Mesenchymal stem cell (in vitro differentiated cells and primary cell): Measurements from ENCODE around the gene BBIP1.

Experiments used
- DNase-seq: peaks from one replicate; pipeline ENCODE4 v3.0.0-alpha.2; 2013
- H2AFZ ChIP-seq: one replicate; pipeline ENCODE4 v1.6.1; 2013; ENCODE audit warnings: low read depth, mild to moderate bottlenecking, control low read depth, inconsistent platforms, low read length, moderate library complexity
- H2AK5ac ChIP-seq: 2 replicates; pipeline ENCODE4 v1.6.1; 2013; ENCODE audit warnings: low read length, moderate library complexity, mild to moderate bottlenecking, inconsistent platforms; ENCODE audit not compliant: severe bottlenecking
- H2BK120ac ChIP-seq: one replicate; pipeline ENCODE4 v1.6.1; 2013; ENCODE audit warnings: low read depth, mild to moderate bottlenecking, inconsistent platforms, low read length, moderate library complexity
- H2BK12ac ChIP-seq, 2 experiments: one replicate each; pipeline ENCODE4 v1.6.1; 2013; ENCODE audit warnings: inconsistent platforms in 2 of 2, low read length in 2 of 2, mild to moderate bottlenecking in 2 of 2, moderate library complexity in 2 of 2, control low read depth in 1 of 2
- H2BK15ac ChIP-seq: one replicate; pipeline ENCODE4 v1.6.1; 2013; ENCODE audit warnings: mild to moderate bottlenecking, low read depth, inconsistent platforms; ENCODE audit not compliant: poor library complexity, severe bottlenecking
- H2BK5ac ChIP-seq: 2 replicates; pipeline ENCODE4 v1.6.1; 2013; ENCODE audit warnings: low read depth, mild to moderate bottlenecking, low read length, control low read depth, inconsistent platforms; ENCODE audit not compliant: poor library complexity, severe bottlenecking
- H3K14ac ChIP-seq, 2 experiments: one replicate each; pipeline ENCODE4 v1.6.1; 2013; ENCODE audit warnings: inconsistent platforms in 2 of 2, low read length in 2 of 2, control low read depth in 1 of 2, mild to moderate bottlenecking in 1 of 2, moderate library complexity in 1 of 2
- H3K18ac ChIP-seq, 2 experiments: one replicate each; pipeline ENCODE4 v1.6.1; 2013; ENCODE audit warnings: inconsistent platforms in 2 of 2, low read length in 2 of 2, control low read depth in 1 of 2, low read depth in 1 of 2, mild to moderate bottlenecking in 1 of 2
- H3K23ac ChIP-seq, 2 experiments: one replicate each; pipeline ENCODE4 v1.6.1; 2013; ENCODE audit warnings: inconsistent platforms in 2 of 2, low read length in 2 of 2, mild to moderate bottlenecking in 2 of 2, moderate library complexity in 2 of 2, control low read depth in 1 of 2
- H3K27ac ChIP-seq: 2 replicates; pipeline ENCODE4 v1.5.1; 2013; ENCODE audit warnings: mild to moderate bottlenecking, moderate library complexity, low read length, control low read depth, inconsistent platforms; ENCODE audit not compliant: poor library complexity, severe bottlenecking
- H3K27me3 ChIP-seq, 2 experiments: 2 replicates each; pipeline versions ENCODE4 v1.6.1 to v1.7.0; 2013; ENCODE audit warnings: low read length in 2 of 2, mild to moderate bottlenecking in 2 of 2, moderate library complexity in 2 of 2, control low read depth in 1 of 2, inconsistent platforms in 1 of 2; ENCODE audit not compliant: control insufficient read depth in 1 of 2, insufficient read depth in 1 of 2
- H3K36me3 ChIP-seq, 2 experiments: 2 replicates each; pipeline versions ENCODE4 v1.6.1 to v1.7.0; 2013; ENCODE audit warnings: low read length in 2 of 2, control low read depth in 1 of 2, inconsistent platforms in 1 of 2, low read depth in 1 of 2, mild to moderate bottlenecking in 1 of 2; ENCODE audit not compliant: insufficient read depth in 2 of 2, control insufficient read depth in 1 of 2
- H3K4ac ChIP-seq, 2 experiments: one replicate each; pipeline ENCODE4 v1.6.1; 2013; ENCODE audit warnings: inconsistent platforms in 2 of 2, low read length in 2 of 2, mild to moderate bottlenecking in 2 of 2, moderate library complexity in 2 of 2, control low read depth in 1 of 2, low read depth in 1 of 2
- H3K4me1 ChIP-seq: 2 replicates; pipeline ENCODE4 v1.6.1; 2013; ENCODE audit warnings: low read depth, low read length, control low read depth; ENCODE audit not compliant: control insufficient read depth, insufficient read depth
- H3K4me2 ChIP-seq: 2 replicates; pipeline ENCODE4 v1.6.1; 2013; ENCODE audit warnings: low read length, mild to moderate bottlenecking, inconsistent platforms; ENCODE audit not compliant: poor library complexity, severe bottlenecking
- H3K4me3 ChIP-seq, 2 experiments: 2 replicates each; pipeline versions ENCODE4 v1.5.1 to v1.7.0; 2013; ENCODE audit warnings: low read length in 2 of 2, mild to moderate bottlenecking in 2 of 2, control low read depth in 1 of 2, low read depth in 1 of 2; ENCODE audit not compliant: insufficient read depth in 1 of 2
- H3K79me1 ChIP-seq: replicated peaks from 2 replicates; pipeline ENCODE4 v1.6.1; 2013; ENCODE audit warnings: mild to moderate bottlenecking, control low read depth, low read length, inconsistent platforms; ENCODE audit not compliant: poor library complexity, severe bottlenecking
- H3K9ac ChIP-seq: 2 replicates; pipeline ENCODE4 v1.7.0; 2013; ENCODE audit warnings: mild to moderate bottlenecking, low read length, moderate library complexity
- H3K9me3 ChIP-seq: 2 replicates; pipeline ENCODE4 v1.7.0; 2013; ENCODE audit warnings: mild to moderate bottlenecking, low read length; ENCODE audit not compliant: control insufficient read depth
- H4K8ac ChIP-seq: one replicate; pipeline ENCODE4 v1.6.1; 2013; ENCODE audit warnings: inconsistent platforms, mild to moderate bottlenecking, low read length, moderate library complexity
- H4K91ac ChIP-seq: one replicate; pipeline ENCODE4 v1.6.1; 2013; ENCODE audit warnings: mild to moderate bottlenecking, low read length, inconsistent platforms
- WGBS: methylation state at CpG from one replicate; pipeline ENCODE4 v1.1.7; 2013; ENCODE audit warnings: mixed read lengths; 5-methylcytosine and 5-hydroxymethylcytosine counted together

The BBIP1 gene

DNA sequence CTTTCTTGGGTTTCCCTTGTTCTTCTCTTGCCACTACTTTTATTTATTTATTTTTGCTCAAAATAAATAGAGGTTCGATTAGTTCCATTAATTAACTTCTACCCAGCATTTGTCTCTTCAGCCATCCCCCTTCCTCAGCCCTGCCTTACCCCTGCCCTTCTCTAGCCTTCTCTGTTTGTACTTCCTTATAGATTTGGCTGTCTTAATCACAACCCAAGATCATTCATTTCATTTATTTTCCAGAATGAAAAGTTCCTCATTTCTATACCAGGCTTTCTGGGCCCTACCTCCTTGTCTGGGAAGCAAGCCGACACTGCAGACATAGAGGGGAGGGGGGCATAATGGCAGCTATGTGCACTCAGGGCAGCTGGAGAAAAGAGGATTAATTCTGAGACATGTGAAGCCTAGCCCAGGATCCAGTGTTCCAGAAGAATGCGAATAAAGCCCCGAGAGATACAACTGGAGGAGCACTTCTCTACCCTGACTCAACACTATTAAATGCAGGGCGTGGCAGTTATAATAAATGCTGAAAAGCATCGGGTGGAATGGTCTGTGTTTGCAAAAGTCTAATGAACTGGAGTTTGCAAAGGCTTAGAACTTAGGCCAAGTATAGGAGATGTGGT lies 53.7 kb downstream of the BBIP1 start:
- Histone ChIP-seq H3K9me3 (no peaks in the 10 kb centered on the region), H3K4me3 (peak overlapping the region in 1 of 2 experiments; percentile 24), H2BK15ac (no peak overlapping the region), H2BK5ac (no peak overlapping the region), H3K9ac (peak overlapping the region; percentile 72), H3K23ac (no peak overlapping the region), H2AFZ (no peak overlapping the region), H3K4ac (no peak overlapping the region), H2BK120ac (no peak overlapping the region), H3K14ac (no peak overlapping the region), H3K36me3 (no peaks in the 10 kb centered on the region), H3K4me2 (no peak overlapping the region), H2AK5ac (no peak overlapping the region), H4K91ac (no peak overlapping the region), H3K4me1 (no peaks in the 10 kb centered on the region), H3K27ac (no peak overlapping the region), H3K79me1 (no peaks in the 10 kb centered on the region), H3K18ac (no peak overlapping the region), H4K8ac (peak overlapping the region; percentile 76), H3K27me3 (no peaks in the 10 kb centered on the region), H2BK12ac (no peak overlapping the region)
- no peak for DNase-seq
- 53% methylated on average over 6 of the region's 6 CpGs for WGBS

DNA sequence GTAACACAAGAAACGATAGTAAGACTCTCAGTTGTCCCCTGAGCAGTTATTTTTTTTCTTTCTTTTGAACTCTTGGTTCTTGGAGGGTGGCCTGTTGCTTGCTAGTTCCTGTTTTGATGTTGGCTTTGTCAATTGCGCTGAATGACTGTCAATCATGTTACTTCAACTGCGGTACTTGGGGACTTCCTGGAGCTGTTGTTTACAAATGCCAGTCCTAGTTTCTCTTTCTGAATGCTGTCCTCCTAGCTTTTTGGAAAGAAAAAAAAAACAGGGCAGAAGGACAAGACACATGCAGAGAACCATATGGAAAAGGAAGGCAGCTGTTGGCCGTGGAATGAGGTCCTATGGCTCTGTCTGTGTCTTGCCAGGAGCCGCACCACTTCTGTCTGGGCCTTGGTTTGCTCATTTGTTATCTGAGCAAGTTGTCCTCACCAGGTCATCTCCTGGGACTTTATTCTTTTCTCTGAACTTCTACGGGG lies 54.3 kb downstream of the BBIP1 start:
- H2AFZ ChIP-seq: no peak overlapping the region
- no peak overlapping the region for H3K27ac ChIP-seq
- no peak overlapping the region for H4K91ac ChIP-seq
- no peak overlapping the region for H2BK15ac ChIP-seq
- no peak overlapping the region for H3K23ac ChIP-seq
- no peak overlapping the region for H2BK5ac ChIP-seq
- no peak overlapping the region for H2BK120ac ChIP-seq
- no peaks in the 10 kb centered on the region for H3K27me3 ChIP-seq
- H3K36me3 ChIP-seq: no peaks in the 10 kb centered on the region
- H3K4ac ChIP-seq: no peak overlapping the region
- peak; percentile 49 for DNase-seq
- H3K9me3 ChIP-seq: no peaks in the 10 kb centered on the region
- no peak overlapping the region for H2BK12ac ChIP-seq
- peak overlapping the region; percentile 54 for H4K8ac ChIP-seq
- H3K4me3 ChIP-seq: peak overlapping the region in 1 of 2 experiments; percentile 24
- peak overlapping the region; percentile 52 to 86 for H3K18ac ChIP-seq
- no peaks in the 10 kb centered on the region for H3K4me1 ChIP-seq
- H3K9ac ChIP-seq: peak overlapping the region; percentile 72
- H3K14ac ChIP-seq: no peak overlapping the region
- H3K79me1 ChIP-seq: no peaks in the 10 kb centered on the region
- no peak overlapping the region for H3K4me2 ChIP-seq
- no peak overlapping the region for H2AK5ac ChIP-seq
- 63% methylated on average over 6 of the region's 6 CpGs for WGBS

DNA sequence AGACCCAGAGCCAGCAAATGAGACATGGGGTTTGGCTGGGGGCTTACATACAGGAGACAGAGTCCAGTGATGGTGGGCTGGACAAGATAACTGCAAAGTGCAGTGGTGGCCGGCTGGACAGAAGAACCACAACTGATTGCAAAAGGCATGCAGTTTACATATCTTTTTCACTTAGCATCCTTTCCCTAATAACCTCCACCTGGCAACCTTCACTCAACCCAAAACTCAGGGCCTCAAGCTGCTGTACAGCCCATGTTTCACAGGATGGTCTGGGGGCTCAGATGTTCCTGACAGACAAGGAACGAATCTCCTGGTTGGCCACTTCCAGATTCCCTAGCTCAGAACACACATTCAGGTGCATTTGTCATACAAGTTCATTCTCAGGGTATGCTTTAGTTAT lies 55.0 kb downstream of the BBIP1 start:
- no peak overlapping the region for H3K4ac ChIP-seq
- H3K27me3 ChIP-seq: no peaks in the 10 kb centered on the region
- no peak overlapping the region for H2AK5ac ChIP-seq
- H3K36me3 ChIP-seq: no peaks in the 10 kb centered on the region
- no peak overlapping the region for H3K14ac ChIP-seq
- H3K79me1 ChIP-seq: no peaks in the 10 kb centered on the region
- H2BK15ac ChIP-seq: no peak overlapping the region
- H2AFZ ChIP-seq: no peak overlapping the region
- H3K4me2 ChIP-seq: no peak overlapping the region
- 100% methylated on average over 2 of the region's 2 CpGs for WGBS
- H3K23ac ChIP-seq: no peak overlapping the region
- H3K18ac ChIP-seq: no peak overlapping the region
- no peak overlapping the region for H4K91ac ChIP-seq
- no peak overlapping the region for H4K8ac ChIP-seq
- no peak overlapping the region for H3K4me3 ChIP-seq
- peak overlapping the region in 1 of 2 experiments; percentile 2 for H2BK12ac ChIP-seq
- no peaks in the 10 kb centered on the region for H3K9me3 ChIP-seq
- no peak for DNase-seq
- no peaks in the 10 kb centered on the region for H3K4me1 ChIP-seq
- H3K27ac ChIP-seq: no peak overlapping the region
- H3K9ac ChIP-seq: no peak overlapping the region
- no peak overlapping the region for H2BK120ac ChIP-seq
- no peak overlapping the region for H2BK5ac ChIP-seq

DNA sequence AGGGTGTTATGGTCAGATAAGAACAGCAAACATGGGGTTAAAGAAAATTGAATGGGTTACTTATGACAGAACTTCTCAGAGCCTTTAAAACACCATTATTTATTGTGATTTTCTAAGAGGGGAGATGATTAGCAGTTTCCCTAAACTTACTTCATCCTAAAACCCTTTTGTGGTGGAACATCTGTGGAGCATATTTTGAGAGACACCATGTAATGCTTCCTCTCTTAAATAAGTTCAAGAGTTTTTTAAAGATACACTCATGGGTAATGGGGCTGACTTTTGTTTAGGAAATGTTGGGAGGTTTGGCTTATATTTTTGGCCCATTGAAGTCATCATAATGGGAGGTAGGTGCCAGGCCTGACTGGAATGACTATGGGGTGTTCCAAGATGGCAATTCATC lies 55.6 kb downstream of the BBIP1 start:
- H2AFZ ChIP-seq: no peak overlapping the region
- no peaks in the 10 kb centered on the region for H3K4me1 ChIP-seq
- H3K4ac ChIP-seq: no peak overlapping the region
- H2BK5ac ChIP-seq: no peak overlapping the region
- no peaks in the 10 kb centered on the region for H3K27me3 ChIP-seq
- DNase-seq: no peak
- no peak overlapping the region for H3K18ac ChIP-seq
- no peak overlapping the region for H4K91ac ChIP-seq
- no peak overlapping the region for H2BK12ac ChIP-seq
- no peak overlapping the region for H3K4me3 ChIP-seq
- no peak overlapping the region for H2AK5ac ChIP-seq
- H3K9ac ChIP-seq: no peak overlapping the region
- no peaks in the 10 kb centered on the region for H3K79me1 ChIP-seq
- no peak overlapping the region for H2BK15ac ChIP-seq
- no peaks in the 10 kb centered on the region for H3K36me3 ChIP-seq
- no peak overlapping the region for H3K27ac ChIP-seq
- no peak overlapping the region for H2BK120ac ChIP-seq
- no peaks in the 10 kb centered on the region for H3K9me3 ChIP-seq
- H3K14ac ChIP-seq: no peak overlapping the region
- H3K23ac ChIP-seq: no peak overlapping the region
- H4K8ac ChIP-seq: no peak overlapping the region
- no peak overlapping the region for H3K4me2 ChIP-seq
